ENCODE measurements around the gene TPM3. TPM values are rescaled to one million over a fixed set of nuclear protein-coding genes. Genes with fewer than 3 reads are reported as not detected.

The TPM3 gene
- total and polyA plus RNA-seq, 9 of the 15 experiments (the other 6 are each of a cell fraction or from before 2014, with no cell fraction given): 202 to 604 (median 421) TPM

- TF ChIP-seq MXD1 (CRISPR knock-in tag; IDR thresholded peaks at IDR 0.05; ENCODE audit: borderline replicate concordance, poor library complexity, severe bottlenecking): no peak
- TF ChIP-seq THRB (CRISPR knock-in tag; conservative IDR thresholded peaks at IDR 0.05): no peak
- peak; percentile 48; the same call in 1 of the 2 replicates for TF ChIP-seq STAT5A (IDR thresholded peaks at IDR 0.05; ENCODE audit: borderline replicate concordance, low read length)
- TF ChIP-seq ZNF277 (CRISPR knock-in tag; IDR thresholded peaks at IDR 0.05; ENCODE audit: borderline replicate concordance): no peak
- TF ChIP-seq SNAPC5 (CRISPR knock-in tag; IDR thresholded peaks at IDR 0.05): no peak
- TF ChIP-seq MEIS2 (IDR thresholded peaks at IDR 0.05; ENCODE audit: partially characterized antibody): peak; percentile 7
- no peak for TF ChIP-seq MCM7 (IDR thresholded peaks at IDR 0.05)
- peak; percentile 70 for TF ChIP-seq RBBP5 (IDR thresholded peaks at IDR 0.05; ENCODE audit: borderline replicate concordance, insufficient read depth, low read length, poor library complexity, severe bottlenecking)
- peak; percentile 48 for TF ChIP-seq MAFG (tag; conservative IDR thresholded peaks at IDR 0.05)
- TF ChIP-seq CHD7 (IDR thresholded peaks at IDR 0.05; ENCODE audit: low read depth, low read length): no peak
- TF ChIP-seq SMAD1 (IDR thresholded peaks at IDR 0.05; ENCODE audit: low read depth, low read length, partially characterized antibody): no peak
- TF ChIP-seq CHD1 (IDR thresholded peaks at IDR 0.05; ENCODE audit: low read length): no peak
Measured at GRCh38 chr1:154186852-154187501, 4.9 kb downstream of the TPM3 start (continued).

All from K562 (cell line).